Omental fat pad (tissue), 4 donors: Measurements from ENCODE around the gene MKNK2. TPM values are rescaled to one million over a fixed set of nuclear protein-coding genes. Genes with fewer than 3 reads are reported as not detected.
"Not testable (repeated sequence)": the region's sequence is repeated elsewhere in the genome, so short reads cannot be mapped to it uniquely, and the experiment has no call there.

Experiments used
- ATAC-seq: fragments of 150-250 bp; one replicate; pipeline ENCODE4 v1.9.1; 2016; ENCODE audit warnings: mild to moderate bottlenecking, moderate library complexity; ENCODE audit not compliant: low FRiP score
- DNase-seq: peaks from one replicate; pipeline ENCODE4 v3.0.0-alpha.2; 2019; ENCODE audit warnings: low spot score
- CTCF ChIP-seq, 3 donors: fragments of 450-650 bp; IDR thresholded peaks; one replicate each; pipeline ENCODE4 v1.5.1; 2016 to 2017; ENCODE audit warnings: antibody characterized with exemption in 3 of 3, mild to moderate bottlenecking in 3 of 3, moderate library complexity in 2 of 3
- total RNA-seq, 4 donors: library from RNA; depleted of rRNA; stranded (reverse); fragments of >200 nt; gene quantifications; one replicate each; pipeline ENCODE4 v1.1.0, GENCODE V29; 2016

The MKNK2 gene
- total RNA-seq, 4 donors from 2014 or later, result 133 to 232 (median 178) TPM

DNA sequence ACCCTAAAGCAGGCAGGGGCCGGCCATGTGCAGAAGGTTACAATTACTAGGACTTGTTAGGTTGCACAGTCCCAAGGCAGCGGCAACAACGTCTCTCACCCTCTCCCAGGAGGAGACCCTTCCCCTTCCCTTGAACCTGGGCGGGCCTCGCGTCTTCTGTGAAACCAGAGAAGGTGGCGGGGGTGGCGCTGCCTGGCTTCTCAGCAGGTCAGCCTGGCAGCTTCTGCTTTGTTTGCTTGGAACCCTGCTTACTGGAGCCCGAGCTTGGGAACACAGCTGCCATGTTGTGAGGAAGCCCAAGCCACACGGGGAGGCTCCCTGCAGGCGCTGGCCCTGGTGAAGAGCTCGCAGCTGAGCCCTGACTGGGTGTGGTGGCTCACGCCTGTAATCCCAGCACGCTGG lies 15.5 kb downstream of the MKNK2 start:
- ATAC-seq, result no peak
- no peak for TF ChIP-seq CTCF (IDR thresholded peaks at IDR 0.05)
- no peak for DNase-seq

DNA sequence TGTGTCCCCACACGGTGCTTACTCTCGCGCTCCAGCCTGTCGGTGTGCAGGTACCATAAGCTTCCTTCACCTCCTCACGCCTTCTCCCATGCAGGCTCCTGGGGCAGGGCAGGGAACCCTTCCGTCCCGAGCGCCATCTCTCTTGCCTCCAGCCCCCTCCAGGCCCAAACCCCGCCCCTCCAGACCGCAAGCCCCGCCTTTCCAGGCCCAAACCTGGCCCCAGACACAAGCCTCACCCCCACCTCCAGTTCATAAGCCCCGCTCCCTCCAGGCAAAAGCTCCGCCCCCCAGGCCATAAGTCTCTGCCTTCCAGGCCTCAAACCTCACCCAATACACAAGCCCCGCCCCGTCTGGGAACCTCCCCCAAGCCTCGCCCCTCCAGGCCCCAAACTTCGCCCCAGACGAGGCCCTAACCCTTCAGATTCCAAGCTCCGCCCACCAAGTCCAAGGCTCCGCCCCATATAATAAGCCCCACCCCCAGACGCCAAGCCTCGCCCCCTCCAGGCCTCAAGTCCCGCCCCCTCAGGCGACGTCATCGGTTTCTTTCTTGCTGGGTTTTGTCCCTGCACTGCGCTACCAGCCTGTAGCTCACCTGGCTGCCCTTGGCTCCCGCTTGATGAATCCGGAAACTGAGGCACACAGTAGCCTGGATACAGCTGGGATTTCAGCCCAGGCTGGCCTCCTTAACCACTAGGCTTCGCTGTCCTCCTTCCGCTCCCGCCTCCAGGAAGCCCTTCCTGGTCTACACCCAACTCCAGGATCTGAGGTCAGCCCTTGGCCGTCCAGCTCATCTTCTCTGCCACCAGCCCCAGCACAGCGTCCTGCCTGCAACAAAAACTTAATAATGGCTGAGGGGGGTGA lies 16.1 kb downstream of the MKNK2 start:
- no peak for ATAC-seq
- TF ChIP-seq CTCF (IDR thresholded peaks at IDR 0.05), result no peak
- no peak for DNase-seq

- not testable (repeated sequence) for ATAC-seq, DNase-seq
Observed at GRCh38 chr19:2034253-2034652, 16.8 kb downstream of the MKNK2 start.

- ATAC-seq, result no peak
- TF ChIP-seq CTCF (IDR thresholded peaks at IDR 0.05), result no peak
- DNase-seq, result no peak
Observed at GRCh38 chr19:2033825-2034159, 17.3 kb downstream of the MKNK2 start.

DNA sequence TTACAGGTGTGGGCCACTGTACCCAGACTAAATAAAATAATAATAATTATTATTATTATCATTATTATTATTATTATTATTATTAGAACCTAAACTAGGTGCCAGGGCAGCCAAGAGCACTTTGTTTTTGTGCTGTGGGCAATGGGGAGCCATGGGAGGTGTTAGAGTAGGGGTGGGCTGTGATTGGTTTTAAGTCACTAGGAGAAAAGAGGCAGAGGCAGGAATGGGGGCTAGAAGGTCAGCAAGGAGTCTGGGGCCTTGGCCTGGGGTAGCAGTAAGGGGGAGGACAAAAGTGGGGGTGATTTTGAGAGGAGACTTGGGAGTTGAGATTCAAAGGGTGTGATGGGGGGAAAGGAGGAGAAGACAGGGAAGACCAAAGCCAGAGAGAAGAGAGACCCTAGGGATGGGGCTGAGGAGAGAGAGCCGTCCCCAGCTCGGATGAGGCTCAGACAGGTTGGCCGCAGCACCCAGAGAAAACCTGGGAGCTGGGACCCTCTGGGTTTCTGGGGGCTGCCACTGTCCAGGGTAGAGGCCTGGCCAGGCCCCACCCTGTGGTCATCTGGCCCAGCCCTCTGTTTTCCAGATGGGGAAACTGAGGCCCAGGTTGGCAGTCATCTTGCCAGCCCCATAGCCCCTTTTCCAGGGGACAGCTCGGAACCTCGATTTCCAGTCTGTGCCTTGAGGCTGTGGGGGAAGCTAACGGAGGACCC lies 17.8 kb downstream of the MKNK2 start:
- DNase-seq, result no peak
- no peak for ATAC-seq
- no peak for TF ChIP-seq CTCF (IDR thresholded peaks at IDR 0.05)

GRCh38 chr19:2032296-2032941 lies 18.6 kb downstream of the MKNK2 start:
- DNase-seq (peak; percentile 66), ATAC-seq (peak; percentile 86)
- TF ChIP-seq CTCF (IDR thresholded peaks at IDR 0.05), result no peak

DNA sequence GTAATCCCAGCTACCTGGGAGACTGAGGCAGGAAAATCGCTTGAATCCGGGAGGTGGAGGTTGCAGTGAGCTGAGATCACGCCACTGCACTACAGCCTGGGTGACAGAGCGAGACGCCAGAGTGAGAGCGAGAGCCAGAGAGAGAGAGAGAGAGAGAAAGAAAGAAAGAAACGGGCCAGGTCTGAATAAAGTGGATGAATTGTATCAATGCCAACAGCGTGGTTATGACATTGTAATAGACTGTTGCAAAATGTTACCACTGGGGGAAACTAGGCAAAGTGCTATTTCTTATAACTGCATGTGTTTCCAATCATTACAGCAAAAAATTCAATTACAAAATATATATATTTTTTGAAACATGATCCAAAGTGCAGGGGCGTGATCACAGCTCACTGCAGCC lies 23.7 kb downstream of the MKNK2 start:
- ATAC-seq (peak; percentile 45), DNase-seq (no peak)

More for the DNA sequence above, 23.7 kb downstream of the MKNK2 start:
- TF ChIP-seq CTCF (IDR thresholded peaks at IDR 0.05), result no peak
